DND-41 (cell line): ENCODE results near the gene CD58.
"Not testable (repeated sequence)": the region's sequence is repeated elsewhere in the genome, so short reads cannot be mapped to it uniquely, and the experiment has no call there.

ENCODE experiments used
- EZH2 ChIP-seq: IDR thresholded peaks from 3 replicates; pipeline ENCODE4 v1.6.1; 2012; ENCODE audit warnings: borderline replicate concordance, low read depth, mild to moderate bottlenecking, moderate library complexity, low read length, inconsistent platforms; ENCODE audit not compliant: severe bottlenecking
- TF ChIP-seq, protein P1 (sequence below): IDR thresholded peaks from 2 replicates; pipeline ENCODE4 v1.5.1; 2012; ENCODE audit warnings: borderline replicate concordance, low read length, moderate library complexity, mild to moderate bottlenecking; ENCODE audit not compliant: poor library complexity, severe bottlenecking; ENCODE audit errors: extremely low read depth

DNA sequence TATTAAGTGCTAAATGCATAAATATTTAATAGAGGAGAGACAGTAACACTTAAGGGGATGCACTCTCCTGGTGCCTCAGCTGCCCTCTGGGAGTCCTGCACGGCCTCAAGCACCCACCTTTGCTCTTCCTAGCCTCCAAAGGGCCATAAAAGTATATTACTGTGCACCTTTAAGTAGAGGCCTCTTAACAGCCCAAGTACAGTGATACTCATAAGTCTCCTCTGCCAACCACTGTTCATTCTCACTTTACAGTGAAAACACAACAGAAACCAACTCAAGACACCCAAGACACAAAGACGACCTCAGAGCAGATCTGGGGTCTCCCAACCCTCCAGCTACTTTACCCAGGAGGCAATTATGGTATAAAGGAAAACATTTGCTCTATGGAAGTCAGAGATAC is 26.6 kb upstream of the CD58 start:
- TF ChIP-seq, protein P1, sequence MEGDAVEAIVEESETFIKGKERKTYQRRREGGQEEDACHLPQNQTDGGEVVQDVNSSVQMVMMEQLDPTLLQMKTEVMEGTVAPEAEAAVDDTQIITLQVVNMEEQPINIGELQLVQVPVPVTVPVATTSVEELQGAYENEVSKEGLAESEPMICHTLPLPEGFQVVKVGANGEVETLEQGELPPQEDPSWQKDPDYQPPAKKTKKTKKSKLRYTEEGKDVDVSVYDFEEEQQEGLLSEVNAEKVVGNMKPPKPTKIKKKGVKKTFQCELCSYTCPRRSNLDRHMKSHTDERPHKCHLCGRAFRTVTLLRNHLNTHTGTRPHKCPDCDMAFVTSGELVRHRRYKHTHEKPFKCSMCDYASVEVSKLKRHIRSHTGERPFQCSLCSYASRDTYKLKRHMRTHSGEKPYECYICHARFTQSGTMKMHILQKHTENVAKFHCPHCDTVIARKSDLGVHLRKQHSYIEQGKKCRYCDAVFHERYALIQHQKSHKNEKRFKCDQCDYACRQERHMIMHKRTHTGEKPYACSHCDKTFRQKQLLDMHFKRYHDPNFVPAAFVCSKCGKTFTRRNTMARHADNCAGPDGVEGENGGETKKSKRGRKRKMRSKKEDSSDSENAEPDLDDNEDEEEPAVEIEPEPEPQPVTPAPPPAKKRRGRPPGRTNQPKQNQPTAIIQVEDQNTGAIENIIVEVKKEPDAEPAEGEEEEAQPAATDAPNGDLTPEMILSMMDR = not testable (repeated sequence)
- TF ChIP-seq EZH2 = not testable (repeated sequence)
